GM23338 (cell line): ENCODE results near the gene RSL1D1.
"Not testable (repeated sequence)": the region's sequence is repeated elsewhere in the genome, so short reads cannot be mapped to it uniquely, and the experiment has no call there.

Experiments used
- CREB1 ChIP-seq: fragments of 250-450 bp; sonication (Bioruptor Pico); IDR thresholded peaks from 2 replicates; pipeline ENCODE4 v1.5.0; 2020; ENCODE audit warnings: low read depth, mild to moderate bottlenecking, moderate library complexity
- CTCF ChIP-seq, 2 experiments: fragments of 200-600 bp in 1 of 2; sonication (generic) in 1 of 2; conservative IDR thresholded peaks; 2 replicates each; pipeline versions ENCODE4 v1.5.1 to v1.6.1; 2016 to 2017; ENCODE audit warnings: antibody characterized with exemption in 2 of 2, low read depth in 2 of 2, mild to moderate bottlenecking in 2 of 2, moderate library complexity in 1 of 2
- ETS1 ChIP-seq: IDR thresholded peaks from 2 replicates; pipeline ENCODE4 v1.6.1; 2016; ENCODE audit warnings: antibody characterized with exemption
- EZH2 ChIP-seq: fragments of 200-600 bp; sonication (generic); IDR thresholded peaks from one replicate; pipeline ENCODE4 v1.8.0; 2017; ENCODE audit warnings: antibody characterized with exemption, mild to moderate bottlenecking, low read depth; ENCODE audit not compliant: unreplicated experiment
- EZH2phosphoT487 ChIP-seq: fragments of 200-600 bp; sonication (generic); IDR thresholded peaks from one replicate; pipeline ENCODE4 v1.8.1; 2018; ENCODE audit warnings: antibody characterized with exemption; ENCODE audit not compliant: unreplicated experiment
- JUNB ChIP-seq: IDR thresholded peaks from one replicate; pipeline ENCODE4 v1.6.1; 2016; ENCODE audit warnings: antibody characterized with exemption; ENCODE audit not compliant: unreplicated experiment
- NANOG ChIP-seq: IDR thresholded peaks from 2 replicates; pipeline ENCODE4 v1.6.1; 2016; ENCODE audit warnings: antibody characterized with exemption, borderline replicate concordance
- POLR2AphosphoS5 ChIP-seq: IDR thresholded peaks from 2 replicates; pipeline ENCODE4 v1.6.1; 2016; ENCODE audit warnings: antibody characterized with exemption, low read depth
- REST ChIP-seq: IDR thresholded peaks from one replicate; pipeline ENCODE4 v1.6.1; 2018; ENCODE audit warnings: antibody characterized with exemption; ENCODE audit not compliant: unreplicated experiment
- STAT1 ChIP-seq: IDR thresholded peaks from one replicate; pipeline ENCODE4 v1.6.1; 2016; ENCODE audit warnings: antibody characterized with exemption; ENCODE audit not compliant: unreplicated experiment
- ZNF331 ChIP-seq: fragments of 250-450 bp; sonication (Bioruptor Pico); IDR thresholded peaks from 2 replicates; pipeline ENCODE4 v1.5.0; 2020; ENCODE audit warnings: low read depth, mild to moderate bottlenecking, moderate library complexity
- TF ChIP-seq, protein P1 (sequence below): fragments of 250-450 bp; sonication (Bioruptor Pico); IDR thresholded peaks from 2 replicates; pipeline ENCODE4 v1.5.0; 2020; ENCODE audit warnings: mild to moderate bottlenecking, moderate library complexity

DNA sequence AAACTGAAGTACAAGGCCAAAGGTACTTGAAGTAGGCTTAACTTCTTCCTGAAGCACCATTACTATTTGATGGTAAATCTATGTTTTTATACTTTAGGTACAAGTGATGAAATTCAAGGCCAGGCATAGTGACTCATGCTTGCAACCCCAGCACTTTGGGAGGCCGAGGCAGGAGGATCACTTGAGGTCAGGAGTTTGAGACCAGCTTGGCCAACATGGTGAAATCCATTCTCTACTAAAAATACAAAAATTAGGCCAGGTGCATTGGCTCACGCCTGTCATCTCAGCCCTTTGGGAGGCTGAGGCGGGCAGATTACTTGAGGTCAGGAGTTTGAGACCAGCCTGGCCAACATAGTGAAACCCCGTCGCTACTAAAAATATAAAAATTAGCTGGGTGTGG lies 27.7 kb downstream of the RSL1D1 start:
- not testable (repeated sequence) for TF ChIP-seq CTCF (conservative IDR thresholded peaks at IDR 0.05; ENCODE audit: low read depth in 2 of 2); REST; EZH2; POLR2AphosphoS5; ETS1; JUNB; STAT1; EZH2phosphoT487; CREB1 (CRISPR knock-in tag); NANOG; ZNF331 (CRISPR knock-in tag)
- TF ChIP-seq, protein P1, sequence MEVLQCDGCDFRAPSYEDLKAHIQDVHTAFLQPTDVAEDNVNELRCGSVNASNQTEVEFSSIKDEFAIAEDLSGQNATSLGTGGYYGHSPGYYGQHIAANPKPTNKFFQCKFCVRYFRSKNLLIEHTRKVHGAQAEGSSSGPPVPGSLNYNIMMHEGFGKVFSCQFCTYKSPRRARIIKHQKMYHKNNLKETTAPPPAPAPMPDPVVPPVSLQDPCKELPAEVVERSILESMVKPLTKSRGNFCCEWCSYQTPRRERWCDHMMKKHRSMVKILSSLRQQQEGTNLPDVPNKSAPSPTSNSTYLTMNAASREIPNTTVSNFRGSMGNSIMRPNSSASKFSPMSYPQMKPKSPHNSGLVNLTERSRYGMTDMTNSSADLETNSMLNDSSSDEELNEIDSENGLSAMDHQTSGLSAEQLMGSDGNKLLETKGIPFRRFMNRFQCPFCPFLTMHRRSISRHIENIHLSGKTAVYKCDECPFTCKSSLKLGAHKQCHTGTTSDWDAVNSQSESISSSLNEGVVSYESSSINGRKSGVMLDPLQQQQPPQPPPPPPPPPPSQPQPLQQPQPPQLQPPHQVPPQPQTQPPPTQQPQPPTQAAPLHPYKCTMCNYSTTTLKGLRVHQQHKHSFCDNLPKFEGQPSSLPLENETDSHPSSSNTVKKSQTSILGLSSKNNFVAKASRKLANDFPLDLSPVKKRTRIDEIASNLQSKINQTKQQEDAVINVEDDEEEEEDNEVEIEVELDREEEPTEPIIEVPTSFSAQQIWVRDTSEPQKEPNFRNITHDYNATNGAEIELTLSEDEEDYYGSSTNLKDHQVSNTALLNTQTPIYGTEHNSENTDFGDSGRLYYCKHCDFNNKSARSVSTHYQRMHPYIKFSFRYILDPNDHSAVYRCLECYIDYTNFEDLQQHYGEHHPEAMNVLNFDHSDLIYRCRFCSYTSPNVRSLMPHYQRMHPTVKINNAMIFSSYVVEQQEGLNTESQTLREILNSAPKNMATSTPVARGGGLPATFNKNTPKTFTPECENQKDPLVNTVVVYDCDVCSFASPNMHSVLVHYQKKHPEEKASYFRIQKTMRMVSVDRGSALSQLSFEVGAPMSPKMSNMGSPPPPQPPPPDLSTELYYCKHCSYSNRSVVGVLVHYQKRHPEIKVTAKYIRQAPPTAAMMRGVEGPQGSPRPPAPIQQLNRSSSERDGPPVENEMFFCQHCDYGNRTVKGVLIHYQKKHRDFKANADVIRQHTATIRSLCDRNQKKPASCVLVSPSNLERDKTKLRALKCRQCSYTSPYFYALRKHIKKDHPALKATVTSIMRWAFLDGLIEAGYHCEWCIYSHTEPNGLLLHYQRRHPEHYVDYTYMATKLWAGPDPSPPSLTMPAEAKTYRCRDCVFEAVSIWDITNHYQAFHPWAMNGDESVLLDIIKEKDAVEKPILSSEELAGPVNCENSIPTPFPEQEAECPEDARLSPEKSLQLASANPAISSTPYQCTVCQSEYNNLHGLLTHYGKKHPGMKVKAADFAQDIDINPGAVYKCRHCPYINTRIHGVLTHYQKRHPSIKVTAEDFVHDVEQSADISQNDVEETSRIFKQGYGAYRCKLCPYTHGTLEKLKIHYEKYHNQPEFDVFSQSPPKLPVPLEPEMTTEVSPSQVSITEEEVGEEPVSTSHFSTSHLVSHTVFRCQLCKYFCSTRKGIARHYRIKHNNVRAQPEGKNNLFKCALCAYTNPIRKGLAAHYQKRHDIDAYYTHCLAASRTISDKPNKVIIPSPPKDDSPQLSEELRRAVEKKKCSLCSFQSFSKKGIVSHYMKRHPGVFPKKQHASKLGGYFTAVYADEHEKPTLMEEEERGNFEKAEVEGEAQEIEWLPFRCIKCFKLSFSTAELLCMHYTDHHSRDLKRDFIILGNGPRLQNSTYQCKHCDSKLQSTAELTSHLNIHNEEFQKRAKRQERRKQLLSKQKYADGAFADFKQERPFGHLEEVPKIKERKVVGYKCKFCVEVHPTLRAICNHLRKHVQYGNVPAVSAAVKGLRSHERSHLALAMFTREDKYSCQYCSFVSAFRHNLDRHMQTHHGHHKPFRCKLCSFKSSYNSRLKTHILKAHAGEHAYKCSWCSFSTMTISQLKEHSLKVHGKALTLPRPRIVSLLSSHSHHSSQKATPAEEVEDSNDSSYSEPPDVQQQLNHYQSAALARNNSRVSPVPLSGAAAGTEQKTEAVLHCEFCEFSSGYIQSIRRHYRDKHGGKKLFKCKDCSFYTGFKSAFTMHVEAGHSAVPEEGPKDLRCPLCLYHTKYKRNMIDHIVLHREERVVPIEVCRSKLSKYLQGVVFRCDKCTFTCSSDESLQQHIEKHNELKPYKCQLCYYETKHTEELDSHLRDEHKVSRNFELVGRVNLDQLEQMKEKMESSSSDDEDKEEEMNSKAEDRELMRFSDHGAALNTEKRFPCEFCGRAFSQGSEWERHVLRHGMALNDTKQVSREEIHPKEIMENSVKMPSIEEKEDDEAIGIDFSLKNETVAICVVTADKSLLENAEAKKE: not testable (repeated sequence)
